ENCODE measurements around the gene SLC10A7. TPM values are rescaled to one million over a fixed set of nuclear protein-coding genes. Genes with fewer than 3 reads are reported as not detected.

SLC10A7 gene
- total RNA-seq, 1 experiment from 2014 or later, result 3.9 TPM

- H3K4ac ChIP-seq (ENCODE audit: low read depth, low read length), result no peak overlapping the region
- H2BK15ac ChIP-seq (ENCODE audit: low read depth, low read length), result no peak overlapping the region
- H3K4me1 Mint-ChIP-seq, result peaks cover 10% of the 10 kb centered on the region in 2 experiments
- no CpG with 5 or more reads among the region's 2 CpGs for WGBS (ENCODE audit: extremely low coverage, insufficient read length, low lambda C conversion rate)
- no peaks in the 10 kb centered on the region for H3K23me2 ChIP-seq (ENCODE audit: insufficient read length, low read depth, low read length, poor library complexity, severe bottlenecking)
- no peak overlapping the region for H2BK12ac ChIP-seq (ENCODE audit: insufficient read length, low read depth, low read length)
- H3K4me3 Mint-ChIP-seq, result no peak overlapping the region
- no peak overlapping the region for H2BK5ac ChIP-seq (ENCODE audit: insufficient read length, low read length)
- no peak overlapping the region for H2BK120ac ChIP-seq (ENCODE audit: low read depth, low read length, poor library complexity, severe bottlenecking)
- H3K79me2 ChIP-seq (ENCODE audit: insufficient read depth, low read length), result no peaks in the 10 kb centered on the region
- no peak overlapping the region for H4K5ac ChIP-seq (ENCODE audit: insufficient read length, low read depth, low read length)
- no peaks in the 10 kb centered on the region for H3K9me3 Mint-ChIP-seq
- TF ChIP-seq CTCF (conservative IDR thresholded peaks at IDR 0.05), result no peak
- no peak overlapping the region for H2AK5ac ChIP-seq (ENCODE audit: insufficient read length, low read length)
- H3K27ac Mint-ChIP-seq, result peak overlapping the region in 2 of 3 experiments; percentile 45 to 53; a peak in 4 of 7 replicates
- no peak overlapping the region for H3K4me2 ChIP-seq (ENCODE audit: insufficient read depth, insufficient read length, low read length)
- no peaks in the 10 kb centered on the region for H4K20me1 ChIP-seq (ENCODE audit: control insufficient read depth, insufficient read depth, insufficient read length)
- no peak overlapping the region for H3K23ac ChIP-seq (ENCODE audit: insufficient read length, low read depth, low read length)
- no peak overlapping the region for H3T11ph ChIP-seq (ENCODE audit: low read length)
- peaks cover 2% of the 10 kb centered on the region; the same call in 1 of the 2 replicates for H3K4me1 ChIP-seq (ENCODE audit: insufficient read depth, low read length)
- no peak overlapping the region for H3K9ac ChIP-seq (ENCODE audit: extremely low read depth, insufficient read length, low read length)
- no peak overlapping the region for H3K27ac ChIP-seq (ENCODE audit: insufficient read length, low read depth, low read length)
- no peak overlapping the region for H3K14ac ChIP-seq (ENCODE audit: insufficient read depth, low read length)
- no peak overlapping the region for H4K91ac ChIP-seq (ENCODE audit: insufficient read length, low read depth, low read length)
- no peak for DNase-seq
- no peak overlapping the region for H2BK20ac ChIP-seq (ENCODE audit: low read depth, low read length, poor library complexity, severe bottlenecking)
- H3K56ac ChIP-seq (ENCODE audit: insufficient read length, low read depth, low read length), result no peak overlapping the region
- H3K27me3 Mint-ChIP-seq (ENCODE audit: low read depth), result no peaks in the 10 kb centered on the region; the same call in 1 of the 2 replicates
- no peaks in the 10 kb centered on the region for H3K27me3 ChIP-seq (ENCODE audit: insufficient read depth, low read length)
- no peak overlapping the region for H3K18ac ChIP-seq (ENCODE audit: insufficient read length, low read depth, low read length)
- H4K8ac ChIP-seq (replicated peaks; ENCODE audit: insufficient read length, low read depth, low read length), result no peak overlapping the region
- no peaks in the 10 kb centered on the region for H3K79me1 ChIP-seq (ENCODE audit: insufficient read depth, low read depth, low read length, poor library complexity, severe bottlenecking)
- no peaks in the 10 kb centered on the region for H3K36me3 Mint-ChIP-seq (ENCODE audit: insufficient read depth in 1 of 3, low read depth in 3 of 3)
- no peaks in the 10 kb centered on the region for H3K9me3 ChIP-seq (ENCODE audit: control insufficient read depth, low read depth, low read length)
- H2AFZ ChIP-seq (ENCODE audit: low read length), result no peak overlapping the region
These were observed 255.7 kb downstream of the SLC10A7 start for GRCh38 chr4:146265950-146266490.
